Ovary (tissue), 3 donors: ENCODE results near the gene CTNND2.

ENCODE experiments used
- CTCF ChIP-seq, 3 donors: fragments of 450-650 bp in 2 of 3; fragments of 200-600 bp in 1 of 3; IDR thresholded peaks; one replicate each; pipeline versions ENCODE4 v1.5.1 to v1.8.0; 2016 to 2022; ENCODE audit warnings: antibody characterized with exemption in 3 of 3, mild to moderate bottlenecking in 1 of 3
- POLR2A ChIP-seq: fragments of 450-650 bp; IDR thresholded peaks from one replicate; pipeline ENCODE4 v1.6.1; 2017; ENCODE audit warnings: antibody characterized with exemption, mild to moderate bottlenecking, moderate library complexity
- donor health status: DM: no; HTN: no; CAD: no.

- TF ChIP-seq POLR2A, result no peak
- no peak for TF ChIP-seq CTCF (IDR thresholded peaks at IDR 0.05)
These were observed 920.1 kb downstream of the CTNND2 start for GRCh38 chr5:10984021-10984715.
